Activated naive CD8-positive, alpha-beta T cell (primary cell): ENCODE results near the gene ACBD3.

Source experiments
- H3K27ac Mint-ChIP-seq: one replicate; pipeline ENCODE4 v1.8.0; 2021; ENCODE audit warnings: mixed read lengths
- H3K27me3 Mint-ChIP-seq: one replicate; pipeline ENCODE4 v1.8.0; 2021; ENCODE audit warnings: mixed read lengths
- H3K36me3 Mint-ChIP-seq: one replicate; pipeline ENCODE4 v1.8.0; 2021; ENCODE audit warnings: mixed read lengths
- H3K4me1 Mint-ChIP-seq: one replicate; pipeline ENCODE4 v1.8.0; 2021; ENCODE audit warnings: low read depth, mixed read lengths
- H3K4me3 Mint-ChIP-seq: one replicate; pipeline ENCODE4 v1.8.0; 2021; ENCODE audit warnings: mild to moderate bottlenecking, mixed read lengths
- H3K9me3 Mint-ChIP-seq: one replicate; pipeline ENCODE4 v1.8.0; 2021; ENCODE audit warnings: low read depth, mixed read lengths

The ACBD3 gene

DNA sequence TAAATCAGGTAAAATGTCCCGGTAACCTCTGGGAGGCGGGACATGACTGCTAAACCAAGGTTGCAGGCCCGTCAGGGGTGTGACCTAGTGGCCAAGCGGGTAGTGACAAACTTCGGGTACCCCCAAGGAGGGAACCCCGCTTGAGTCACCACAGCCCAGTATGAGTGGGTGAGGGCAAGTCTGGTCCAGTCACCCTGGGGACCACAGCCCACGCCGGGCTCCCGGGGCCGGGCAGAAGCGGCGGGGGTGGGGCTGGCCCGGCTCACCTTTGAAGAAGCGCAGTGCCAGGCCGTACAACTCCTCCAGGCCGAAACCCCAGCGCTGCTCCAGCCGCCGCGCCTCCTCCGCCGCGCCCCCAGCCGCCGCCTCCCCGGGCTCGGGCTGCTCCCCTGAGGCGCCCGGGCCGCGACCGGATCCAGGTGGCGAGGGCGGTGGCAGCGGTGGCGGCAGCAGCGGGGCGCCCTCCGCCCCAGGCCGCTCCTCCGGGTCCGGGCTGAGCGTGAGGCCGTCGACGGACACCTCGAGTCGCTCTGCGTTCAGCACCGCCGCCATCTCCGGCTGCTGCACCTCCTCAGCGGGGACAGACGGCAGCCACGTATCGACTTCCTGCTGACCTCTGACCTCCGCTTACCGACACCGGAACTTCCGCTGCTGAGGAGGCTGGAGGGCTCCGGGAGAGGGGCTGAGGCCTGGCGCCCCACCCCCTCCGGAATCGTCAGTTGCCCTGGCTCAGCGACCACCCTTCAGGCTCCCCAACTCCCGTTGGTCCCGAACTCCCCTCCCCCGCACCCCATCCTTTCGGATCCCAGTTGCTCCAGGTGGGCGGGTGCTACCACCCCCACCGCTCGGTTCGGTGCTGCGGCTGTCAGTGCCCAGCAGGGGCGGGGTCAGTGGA is at the start of gene ACBD3:
TSS of gene ACBD3 (minus strand) at position 618 of the 895 bp plus-strand sequence. CDS start at position 552, 66 bp downstream.
- Mint-ChIP-seq H3K27ac (peak within 1 kb of the TSS; percentile 91), H3K4me3 (peak within 1 kb of the TSS; percentile 97), H3K4me1 (peaks cover 34% of the 10 kb centered on the region), H3K27me3 (no peaks in the 10 kb centered on the region), H3K36me3 (peaks cover 6% of the 10 kb centered on the region), H3K9me3 (no peaks in the 10 kb centered on the region)

GRCh38 chr1:226233806-226234205 is 47.3 kb upstream of the ACBD3 start:
- Mint-ChIP-seq H3K27me3 (no peaks in the 10 kb centered on the region), H3K4me3 (no peak overlapping the region), H3K27ac (no peak overlapping the region), H3K9me3 (no peaks in the 10 kb centered on the region), H3K36me3 (peaks cover 17% of the 10 kb centered on the region), H3K4me1 (no peaks in the 10 kb centered on the region)

DNA sequence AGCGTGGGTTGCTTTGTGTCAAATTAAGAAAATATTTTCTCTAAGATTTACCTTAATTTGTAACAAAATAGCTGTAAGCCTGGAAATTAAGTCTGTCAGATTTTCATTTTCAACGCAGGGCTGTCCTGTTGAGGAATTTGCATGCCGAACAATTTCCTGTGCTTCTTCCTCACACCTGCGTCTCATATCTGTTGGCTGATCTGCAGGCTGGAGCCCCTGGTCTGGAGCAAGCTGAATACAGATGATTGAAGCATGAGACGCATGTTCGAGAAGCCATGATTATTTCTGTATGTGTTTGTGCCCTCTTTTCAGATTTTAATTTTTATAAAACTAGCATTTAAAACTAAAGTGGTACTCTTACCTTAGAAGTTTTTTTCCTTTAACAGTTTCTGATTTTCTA is 46.8 kb upstream of the ACBD3 start:
- no peak overlapping the region for H3K27ac Mint-ChIP-seq
- peaks cover 16% of the 10 kb centered on the region for H3K36me3 Mint-ChIP-seq
- no peaks in the 10 kb centered on the region for H3K27me3 Mint-ChIP-seq
- no peaks in the 10 kb centered on the region for H3K4me1 Mint-ChIP-seq
- no peaks in the 10 kb centered on the region for H3K9me3 Mint-ChIP-seq
- no peak overlapping the region for H3K4me3 Mint-ChIP-seq

DNA sequence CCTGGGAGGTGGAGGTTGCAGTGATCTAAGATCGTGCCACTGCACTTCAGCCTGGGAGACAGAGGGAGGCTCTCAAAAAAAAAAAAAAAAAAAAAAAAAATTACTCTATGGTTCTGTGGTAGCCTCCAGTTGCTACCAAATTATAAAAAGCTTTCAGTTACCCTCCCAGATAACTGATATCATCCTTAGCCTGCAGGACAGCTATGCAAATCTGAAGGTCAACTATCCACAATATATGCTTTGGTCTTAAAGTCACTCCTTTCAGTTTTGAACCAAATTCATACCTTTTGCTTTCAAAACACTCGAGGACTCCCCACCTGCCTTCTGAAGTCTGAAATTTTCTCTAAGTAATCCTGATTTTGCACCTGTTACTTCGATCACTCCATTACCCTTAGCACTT is 40.1 kb upstream of the ACBD3 start:
- peaks cover 5% of the 10 kb centered on the region for H3K4me1 Mint-ChIP-seq
- no peak overlapping the region for H3K27ac Mint-ChIP-seq
- H3K27me3 Mint-ChIP-seq, result peaks cover 13% of the 10 kb centered on the region
- H3K9me3 Mint-ChIP-seq, result no peaks in the 10 kb centered on the region
- H3K36me3 Mint-ChIP-seq, result peaks cover 9% of the 10 kb centered on the region
- H3K4me3 Mint-ChIP-seq, result no peak overlapping the region

GRCh38 chr1:226223786-226224244 is 37.3 kb upstream of the ACBD3 start:
- Mint-ChIP-seq H3K4me1 (peaks cover 5% of the 10 kb centered on the region), H3K4me3 (peak overlapping the region; percentile 76), H3K27me3 (peaks cover 13% of the 10 kb centered on the region), H3K27ac (no peak overlapping the region), H3K9me3 (no peaks in the 10 kb centered on the region), H3K36me3 (peaks cover 2% of the 10 kb centered on the region)

GRCh38 chr1:226223157-226223785 is 36.7 kb upstream of the ACBD3 start, which contains the start of gene MIXL1:
Gene MIXL1, plus strand, starts transcription at chr1:226223664. Its CDS starts 18 bp downstream, at chr1:226223682.
- peaks cover 5% of the 10 kb centered on the region for H3K4me1 Mint-ChIP-seq
- peaks cover 13% of the 10 kb centered on the region for H3K27me3 Mint-ChIP-seq
- peak within 1 kb of the TSS; percentile 55 for H3K27ac Mint-ChIP-seq

DNA sequence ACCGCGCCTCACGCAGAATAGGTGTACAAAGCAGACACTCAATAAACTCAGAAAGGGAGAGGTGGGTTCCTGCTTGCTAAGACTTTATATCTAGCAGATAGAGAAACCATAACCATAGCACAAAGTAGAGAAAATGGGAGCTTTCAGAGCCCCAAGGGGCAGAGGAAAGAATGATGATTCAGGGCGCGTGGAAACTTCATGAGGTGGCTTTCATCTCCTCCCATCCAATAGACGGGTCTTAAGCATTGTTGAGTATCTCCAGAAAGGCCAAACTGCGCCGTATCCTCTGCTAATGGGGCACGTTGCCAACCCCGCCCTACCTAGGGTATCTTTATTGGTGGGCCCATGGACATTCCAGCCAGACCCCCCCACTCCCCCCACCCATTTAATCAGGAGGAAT is 36.1 kb upstream of the ACBD3 start:
- peaks cover 2% of the 10 kb centered on the region for H3K36me3 Mint-ChIP-seq
- H3K9me3 Mint-ChIP-seq, result no peaks in the 10 kb centered on the region
- H3K27me3 Mint-ChIP-seq, result peaks cover 13% of the 10 kb centered on the region
- peak overlapping the region; percentile 73 for H3K4me3 Mint-ChIP-seq
- peak overlapping the region; percentile 55 for H3K27ac Mint-ChIP-seq
- H3K4me1 Mint-ChIP-seq, result peaks cover 5% of the 10 kb centered on the region

More at GRCh38 chr1:226223157-226223785, 36.7 kb upstream of the ACBD3 start, which contains the start of gene MIXL1:
- peak within 1 kb of the TSS; percentile 76 for H3K4me3 Mint-ChIP-seq
- H3K9me3 Mint-ChIP-seq, result no peaks in the 10 kb centered on the region
- peaks cover 2% of the 10 kb centered on the region for H3K36me3 Mint-ChIP-seq

DNA sequence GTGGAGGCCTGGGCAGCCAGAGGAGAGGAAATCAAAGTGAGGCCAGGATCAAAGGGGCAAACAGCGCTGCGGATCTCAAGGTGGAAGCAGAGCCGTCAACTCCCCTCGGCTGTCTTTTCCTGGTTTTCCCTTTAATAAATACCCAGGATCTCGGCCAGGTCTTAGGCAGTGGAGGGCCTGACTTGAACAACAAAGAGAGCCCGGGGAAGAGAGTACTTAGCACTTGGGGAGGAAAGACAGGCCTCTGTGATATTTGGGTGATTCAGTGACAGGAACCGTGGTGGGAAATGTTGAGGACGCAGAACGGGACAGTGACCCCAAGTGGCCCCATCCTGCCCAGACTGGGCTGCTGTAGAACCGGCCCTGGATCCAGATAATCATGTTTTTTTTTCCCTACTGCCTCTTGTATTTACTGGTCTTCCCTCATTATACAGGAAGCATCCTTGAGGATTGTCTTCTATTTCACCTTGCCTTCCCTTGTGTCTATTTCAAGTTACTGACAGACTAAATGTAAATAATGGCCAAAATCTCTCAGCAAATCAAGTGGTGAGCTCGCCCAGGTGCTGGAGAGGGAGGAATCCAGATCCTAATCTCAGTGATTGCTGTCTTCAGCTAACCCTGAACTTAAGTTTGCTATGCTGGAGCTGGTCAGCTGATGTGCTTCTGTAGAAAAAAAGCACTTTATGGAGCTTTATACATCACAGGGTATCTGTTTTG is 34.1 kb upstream of the ACBD3 start:
- H3K4me3 Mint-ChIP-seq, result no peak overlapping the region
- H3K4me1 Mint-ChIP-seq, result peaks cover 5% of the 10 kb centered on the region
- H3K27ac Mint-ChIP-seq, result no peak overlapping the region
- H3K36me3 Mint-ChIP-seq, result no peaks in the 10 kb centered on the region
- no peaks in the 10 kb centered on the region for H3K9me3 Mint-ChIP-seq
- H3K27me3 Mint-ChIP-seq, result peaks cover 4% of the 10 kb centered on the region

GRCh38 chr1:226217273-226217672 is 30.7 kb upstream of the ACBD3 start:
- Mint-ChIP-seq H3K27ac (no peak overlapping the region), H3K36me3 (no peaks in the 10 kb centered on the region), H3K9me3 (no peaks in the 10 kb centered on the region), H3K4me3 (no peak overlapping the region), H3K27me3 (no peaks in the 10 kb centered on the region), H3K4me1 (no peaks in the 10 kb centered on the region)

DNA sequence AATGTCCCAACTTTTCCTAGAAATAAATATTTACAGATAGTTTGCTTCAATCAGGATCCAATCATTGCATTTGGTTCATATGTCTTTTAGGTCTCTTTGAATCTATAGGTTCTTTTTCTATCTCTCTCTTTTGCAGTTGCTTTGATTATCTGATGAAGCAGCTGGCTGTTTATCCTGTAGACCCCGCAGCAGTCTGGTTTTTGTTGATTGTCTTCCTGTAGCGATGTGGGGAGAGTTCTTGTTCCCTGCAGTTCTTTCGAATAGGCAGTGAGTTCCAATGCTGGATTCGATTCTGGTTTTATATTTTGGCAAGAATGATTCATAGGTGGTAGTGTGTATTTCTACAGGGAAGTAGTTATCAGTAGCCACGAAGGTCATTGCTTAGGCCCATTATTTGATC is 29.5 kb upstream of the ACBD3 start:
- Mint-ChIP-seq H3K4me3 (no peak overlapping the region), H3K27ac (no peak overlapping the region), H3K27me3 (no peaks in the 10 kb centered on the region), H3K36me3 (no peaks in the 10 kb centered on the region), H3K4me1 (no peaks in the 10 kb centered on the region), H3K9me3 (no peaks in the 10 kb centered on the region)

- Mint-ChIP-seq H3K27me3 (no peaks in the 10 kb centered on the region), H3K9me3 (no peaks in the 10 kb centered on the region), H3K4me3 (no peak overlapping the region), H3K36me3 (no peaks in the 10 kb centered on the region), H3K27ac (no peak overlapping the region), H3K4me1 (no peaks in the 10 kb centered on the region)
These were observed 28.7 kb upstream of the ACBD3 start for GRCh38 chr1:226215239-226215638.

DNA sequence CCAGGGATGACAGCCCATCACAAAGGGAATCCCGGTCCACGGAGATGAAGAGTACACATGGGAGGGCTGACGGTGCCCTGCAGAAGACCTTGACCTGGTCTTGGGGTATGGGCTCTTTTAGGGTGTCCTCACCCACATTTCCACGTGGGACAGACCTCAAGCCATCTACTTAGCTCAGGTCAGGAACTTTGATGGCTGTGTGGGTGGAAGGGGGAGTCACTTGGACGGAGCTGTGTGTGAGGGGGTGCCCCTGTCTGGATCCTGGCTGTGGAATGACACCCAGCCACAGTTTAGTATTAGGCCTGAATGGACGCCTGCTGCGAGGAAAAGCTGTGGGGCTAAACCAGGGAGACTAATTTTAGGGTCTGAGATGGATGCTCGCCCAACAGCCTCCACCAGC is 26.0 kb upstream of the ACBD3 start:
- H3K4me3 Mint-ChIP-seq, result no peak overlapping the region
- H3K4me1 Mint-ChIP-seq, result no peaks in the 10 kb centered on the region

DNA sequence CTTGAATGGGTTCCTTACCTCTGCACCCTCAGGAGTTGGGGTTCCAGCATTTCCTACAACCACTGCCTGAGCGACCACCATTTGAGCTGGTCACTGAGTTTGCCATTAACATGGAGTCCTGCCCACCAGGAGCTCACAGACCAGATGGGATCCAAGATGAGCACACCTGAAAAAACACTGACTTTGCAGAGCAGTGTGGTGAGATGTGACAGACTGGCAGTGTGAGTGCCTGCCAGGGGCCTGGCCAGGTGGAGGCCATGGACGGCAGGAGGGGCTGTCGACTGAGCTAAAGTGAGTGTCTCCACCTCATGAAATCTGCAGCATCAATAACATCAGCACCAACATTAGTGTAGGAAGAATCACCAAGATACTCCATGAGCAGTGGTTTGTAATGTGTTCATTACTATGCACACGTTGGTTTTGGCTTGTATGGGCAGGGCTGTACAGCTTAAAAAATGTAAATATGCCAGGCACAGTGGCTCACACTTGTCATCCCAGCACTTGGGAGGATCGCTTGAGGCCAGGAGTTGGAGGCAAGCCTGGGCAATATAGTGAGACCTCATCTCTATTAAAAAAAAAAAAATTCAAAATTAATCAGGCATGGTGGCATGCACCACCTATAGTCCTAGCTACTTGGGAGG is 24.8 kb upstream of the ACBD3 start:
- H3K27me3 Mint-ChIP-seq, result no peaks in the 10 kb centered on the region
- no peak overlapping the region for H3K4me3 Mint-ChIP-seq
- H3K36me3 Mint-ChIP-seq, result no peaks in the 10 kb centered on the region
- no peak overlapping the region for H3K27ac Mint-ChIP-seq
- no peaks in the 10 kb centered on the region for H3K9me3 Mint-ChIP-seq
- H3K4me1 Mint-ChIP-seq, result no peaks in the 10 kb centered on the region

More for the DNA sequence above, 26.0 kb upstream of the ACBD3 start:
- Mint-ChIP-seq H3K27ac (no peak overlapping the region), H3K9me3 (no peaks in the 10 kb centered on the region), H3K27me3 (no peaks in the 10 kb centered on the region), H3K36me3 (no peaks in the 10 kb centered on the region)

- Mint-ChIP-seq H3K4me3 (no peak overlapping the region), H3K36me3 (no peaks in the 10 kb centered on the region), H3K9me3 (no peaks in the 10 kb centered on the region), H3K27ac (no peak overlapping the region), H3K27me3 (no peaks in the 10 kb centered on the region), H3K4me1 (no peaks in the 10 kb centered on the region)
These were observed 24.1 kb upstream of the ACBD3 start for GRCh38 chr1:226210571-226211176.
